H9 (cell line): ENCODE measurements around the gene SNRNP40. TPM values are rescaled to one million over a fixed set of nuclear protein-coding genes. Genes with fewer than 3 reads are reported as not detected.
A peak's percentile ranks its signal among the peaks of the same experiment; 100 is the strongest.

Experiments used
- DNase-seq: peaks from one replicate; pipeline ENCODE4 v3.0.0-alpha.2; 2017
- H2AFZ ChIP-seq: one replicate; pipeline ENCODE4 v1.6.1; 2013; ENCODE audit warnings: mild to moderate bottlenecking, low read length, control low read depth, moderate library complexity
- H2AK5ac ChIP-seq: 2 replicates; pipeline ENCODE4 v1.6.1; 2013; ENCODE audit warnings: low read length, control low read depth, mixed read lengths; ENCODE audit not compliant: insufficient read length
- H2BK120ac ChIP-seq: one replicate; pipeline ENCODE4 v1.6.1; 2013; ENCODE audit warnings: low read depth, mild to moderate bottlenecking, low read length, control low read depth, inconsistent platforms; ENCODE audit not compliant: poor library complexity, severe bottlenecking
- H2BK12ac ChIP-seq: 2 replicates; pipeline ENCODE4 v1.6.1; 2013; ENCODE audit warnings: low read length, control low read depth, mixed read lengths, low read depth; ENCODE audit not compliant: insufficient read length
- H2BK15ac ChIP-seq: 2 replicates; pipeline ENCODE4 v1.6.1; 2013; ENCODE audit warnings: low read depth, low read length, control low read depth
- H2BK20ac ChIP-seq: one replicate; pipeline ENCODE4 v1.6.1; 2013; ENCODE audit warnings: low read depth, mild to moderate bottlenecking, low read length, control low read depth, inconsistent platforms; ENCODE audit not compliant: poor library complexity, severe bottlenecking
- H2BK5ac ChIP-seq: 2 replicates; pipeline ENCODE4 v1.6.1; 2013; ENCODE audit warnings: low read length, control low read depth, mixed read lengths; ENCODE audit not compliant: insufficient read length
- H3K14ac ChIP-seq: 2 replicates; pipeline ENCODE4 v1.6.1; 2013; ENCODE audit warnings: low read length, control low read depth; ENCODE audit not compliant: insufficient read depth
- H3K18ac ChIP-seq: 2 replicates; pipeline ENCODE4 v1.6.1; 2013; ENCODE audit warnings: low read depth, mild to moderate bottlenecking, mixed read lengths, low read length, control low read depth; ENCODE audit not compliant: insufficient read length
- H3K23ac ChIP-seq: 2 replicates; pipeline ENCODE4 v1.6.1; 2013; ENCODE audit warnings: low read length, control low read depth, mixed read lengths, low read depth; ENCODE audit not compliant: insufficient read length
- H3K23me2 ChIP-seq: 2 replicates; pipeline ENCODE4 v1.6.1; 2013; ENCODE audit warnings: low read depth, mild to moderate bottlenecking, mixed read lengths, low read length, control low read depth; ENCODE audit not compliant: insufficient read length, poor library complexity, severe bottlenecking
- H3K27ac ChIP-seq: 2 replicates; pipeline ENCODE4 v1.5.1; 2013; ENCODE audit warnings: low read length, control low read depth, mixed read lengths, low read depth; ENCODE audit not compliant: insufficient read length
- H3K27me3 ChIP-seq: 2 replicates; pipeline ENCODE4 v1.6.1; 2013; ENCODE audit warnings: low read length, control low read depth, inconsistent platforms; ENCODE audit not compliant: insufficient read depth
- H3K4ac ChIP-seq: 2 replicates; pipeline ENCODE4 v1.6.1; 2013; ENCODE audit warnings: low read depth, mild to moderate bottlenecking, control low read depth, inconsistent platforms, low read length, moderate library complexity
- H3K4me1 ChIP-seq: 2 replicates; pipeline ENCODE4 v1.6.1; 2013; ENCODE audit warnings: low read length, control low read depth, inconsistent platforms; ENCODE audit not compliant: insufficient read depth
- H3K4me2 ChIP-seq: 2 replicates; pipeline ENCODE4 v1.6.1; 2013; ENCODE audit warnings: low read length, control low read depth, mixed read lengths; ENCODE audit not compliant: insufficient read length, insufficient read depth
- H3K56ac ChIP-seq: 2 replicates; pipeline ENCODE4 v1.6.1; 2013; ENCODE audit warnings: low read depth, mild to moderate bottlenecking, mixed read lengths, low read length, control low read depth; ENCODE audit not compliant: insufficient read length
- H3K79me1 ChIP-seq: 2 replicates; pipeline ENCODE4 v1.6.1; 2013; ENCODE audit warnings: low read depth, mild to moderate bottlenecking, moderate library complexity, low read length, control low read depth, inconsistent platforms; ENCODE audit not compliant: insufficient read depth, poor library complexity, severe bottlenecking
- H3K79me2 ChIP-seq: 2 replicates; pipeline ENCODE4 v1.6.1; 2013; ENCODE audit warnings: low read length, control low read depth, inconsistent platforms; ENCODE audit not compliant: insufficient read depth
- H3K9ac ChIP-seq: 2 replicates; pipeline ENCODE4 v1.6.1; 2013; ENCODE audit warnings: low read length, control low read depth, mixed read lengths; ENCODE audit not compliant: insufficient read length; ENCODE audit errors: extremely low read depth
- H3K9me3 ChIP-seq: one replicate; pipeline ENCODE4 v1.6.1; 2013; ENCODE audit warnings: low read depth, low read length, inconsistent platforms; ENCODE audit not compliant: control insufficient read depth
- H3T11ph ChIP-seq: one replicate; pipeline ENCODE4 v1.6.1; 2013; ENCODE audit warnings: mild to moderate bottlenecking, low read length, control low read depth, inconsistent platforms
- H4K20me1 ChIP-seq: one replicate; pipeline ENCODE4 v1.6.1; 2013; ENCODE audit not compliant: control insufficient read depth, insufficient read length, insufficient read depth
- H4K5ac ChIP-seq: 2 replicates; pipeline ENCODE4 v1.6.1; 2013; ENCODE audit warnings: low read depth, mild to moderate bottlenecking, mixed read lengths, low read length, control low read depth; ENCODE audit not compliant: insufficient read length
- H4K8ac ChIP-seq: replicated peaks from 2 replicates; pipeline ENCODE4 v1.6.1; 2013; ENCODE audit warnings: low read length, control low read depth, mixed read lengths, low read depth; ENCODE audit not compliant: insufficient read length
- H4K91ac ChIP-seq: 2 replicates; pipeline ENCODE4 v1.6.1; 2013; ENCODE audit warnings: low read depth, mild to moderate bottlenecking, moderate library complexity, mixed read lengths, low read length, control low read depth; ENCODE audit not compliant: insufficient read length
- H3K27ac Mint-ChIP-seq, 3 experiments: 2 replicates in 2 of 3; 3 replicates in 1 of 3; pipeline ENCODE4 v1.8.0; 2020 to 2021; ENCODE audit warnings: mixed read lengths in 3 of 3, mild to moderate bottlenecking in 1 of 3, moderate library complexity in 1 of 3
- H3K27me3 Mint-ChIP-seq: 2 replicates; pipeline ENCODE4 v1.8.0; 2021; ENCODE audit warnings: low read depth, mild to moderate bottlenecking, moderate library complexity, mixed read lengths
- H3K36me3 Mint-ChIP-seq, 3 experiments: 2 replicates in 2 of 3; 3 replicates in 1 of 3; pipeline ENCODE4 v1.8.0; 2020 to 2021; ENCODE audit warnings: low read depth in 3 of 3, mixed read lengths in 3 of 3; ENCODE audit not compliant: insufficient read depth in 1 of 3
- H3K4me1 Mint-ChIP-seq, 2 experiments: 2 replicates each; pipeline ENCODE4 v1.8.0; 2020; ENCODE audit warnings: mixed read lengths in 2 of 2
- H3K4me3 Mint-ChIP-seq, 2 experiments: 2 replicates in 1 of 2; 3 replicates in 1 of 2; pipeline ENCODE4 v1.8.0; 2020 to 2021; ENCODE audit warnings: mild to moderate bottlenecking in 2 of 2, mixed read lengths in 2 of 2, moderate library complexity in 1 of 2
- H3K9me3 Mint-ChIP-seq, 2 experiments: 2 replicates in 1 of 2; 3 replicates in 1 of 2; pipeline ENCODE4 v1.8.0; 2020; ENCODE audit warnings: mild to moderate bottlenecking in 2 of 2, mixed read lengths in 2 of 2, moderate library complexity in 1 of 2
- CTCF ChIP-seq: fragments of 200-600 bp; sonication (generic); conservative IDR thresholded peaks from 3 replicates; pipeline ENCODE4 v1.8.0; 2021; ENCODE audit warnings: antibody characterized with exemption, mild to moderate bottlenecking
- WGBS: extraction: QIAGEN DNeasy Blood & Tissue Kit; methylation state at CpG from one replicate; pipeline ENCODE4 v1.1.7; 2013; ENCODE audit warnings: missing lambda C conversion rate, low lambda C conversion rate, mixed read lengths; ENCODE audit not compliant: insufficient read length; ENCODE audit errors: extremely low coverage; 5-methylcytosine and 5-hydroxymethylcytosine counted together
- total RNA-seq: library from RNA; stranded (reverse); gene quantifications from 2 replicates; pipeline ENCODE4 v1.2.1, GENCODE V29; 2021

Gene SNRNP40
- total RNA-seq, 1 experiment from 2014 or later: 132 TPM

- no peak within 1 kb of the TSS for H4K5ac ChIP-seq
- H4K20me1 ChIP-seq: no peaks in the 10 kb centered on the region
- no peak within 1 kb of the TSS for H4K8ac ChIP-seq
- WGBS: no CpG with 5 or more reads among the region's 57 CpGs
- H2AK5ac ChIP-seq: no peak within 1 kb of the TSS
- peak within 1 kb of the TSS; percentile 82 for H3K4me2 ChIP-seq
- no peaks in the 10 kb centered on the region for H3K79me1 ChIP-seq
- H3K27ac ChIP-seq: no peak within 1 kb of the TSS
- Mint-ChIP-seq H3K4me1 (peaks cover 25 to 34% of the 10 kb centered on the region in 2 experiments), H3K27me3 (peaks cover 52% of the 10 kb centered on the region), H3K36me3 (no peaks in the 10 kb centered on the region; a peak in 1 of 7 replicates), H3K27ac (peak within 1 kb of the TSS in 2 of 3 experiments; percentile 14 to 68; a peak in 3 of 7 replicates), H3K4me3 (peak within 1 kb of the TSS; percentile 85 to 88), H3K9me3 (no peaks in the 10 kb centered on the region)
- TF ChIP-seq CTCF: no peak
- peak within 1 kb of the TSS; percentile 41 for H3K9ac ChIP-seq
- H3K23me2 ChIP-seq: peaks cover 14% of the 10 kb centered on the region
- no peaks in the 10 kb centered on the region for H3K9me3 ChIP-seq
- H3K56ac ChIP-seq: no peak within 1 kb of the TSS
- peak; percentile 69 for DNase-seq
- no peak within 1 kb of the TSS for H3K4ac ChIP-seq
- H2AFZ ChIP-seq: no peak within 1 kb of the TSS
- peaks cover 2% of the 10 kb centered on the region; the same call in 1 of the 2 replicates for H3K79me2 ChIP-seq
- H2BK15ac ChIP-seq: no peak within 1 kb of the TSS
- H2BK12ac ChIP-seq: no peak within 1 kb of the TSS
- no peak within 1 kb of the TSS for H3T11ph ChIP-seq
- peak within 1 kb of the TSS; percentile 77 for H3K18ac ChIP-seq
- H2BK5ac ChIP-seq: no peak within 1 kb of the TSS
- H3K14ac ChIP-seq: peak within 1 kb of the TSS; percentile 87; the same call in 1 of the 2 replicates
- H2BK20ac ChIP-seq: no peak within 1 kb of the TSS
- no peak within 1 kb of the TSS for H3K23ac ChIP-seq
- H3K4me1 ChIP-seq: peaks cover 2% of the 10 kb centered on the region; the same call in 1 of the 2 replicates
- H4K91ac ChIP-seq: no peak within 1 kb of the TSS
- H2BK120ac ChIP-seq: no peak within 1 kb of the TSS
- H3K27me3 ChIP-seq: no peaks in the 10 kb centered on the region; the same call in 1 of the 2 replicates
These were observed 56.8 kb downstream of the SNRNP40 start, which contains the start of gene NKAIN1 for GRCh38 chr1:31239653-31240241. NKAIN1 (minus strand) TSS chr1:31239887; CDS start chr1:31239547, 340 bp downstream.
